Prostate gland (tissue), 2 donors: Measurements from ENCODE around the gene PRDM16.

ENCODE experiments used
- POLR2A ChIP-seq: fragments of 450-650 bp; IDR thresholded peaks from one replicate; pipeline ENCODE4 v1.6.1; 2016; ENCODE audit warnings: antibody characterized with exemption, mild to moderate bottlenecking
- TF ChIP-seq, protein P1 (sequence below), 4 experiments: fragments of 200-600 bp in 2 of 4; fragments of 450-650 bp in 2 of 4; sonication (generic) in 2 of 4; IDR thresholded peaks; 1 replicate in 3 of 4; 2 replicates in 1 of 4; pipeline ENCODE4 v1.5.1; 2016 to 2019; ENCODE audit warnings: antibody characterized with exemption in 4 of 4, mild to moderate bottlenecking in 2 of 4, moderate library complexity in 2 of 4

DNA sequence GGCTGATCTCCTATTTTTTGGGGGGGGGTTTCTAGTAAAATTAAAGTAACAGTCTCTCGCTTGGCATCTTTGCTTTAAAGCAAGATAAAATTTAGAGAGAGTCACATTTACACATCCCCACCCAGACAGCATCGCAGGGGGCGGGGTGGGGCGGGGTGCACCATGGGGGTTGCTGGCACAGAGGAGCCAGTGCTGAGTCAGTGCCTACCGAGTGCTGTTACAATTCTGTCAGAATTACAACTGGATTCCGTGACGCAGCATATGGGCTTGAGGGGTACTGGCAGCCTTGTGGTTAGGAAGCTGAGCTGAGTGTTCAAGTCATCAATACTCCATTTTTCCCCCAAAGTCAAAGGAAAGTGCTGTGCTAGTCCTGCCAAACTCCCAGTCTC, 175.9 kb downstream of the PRDM16 start:
- TF ChIP-seq, protein P1, sequence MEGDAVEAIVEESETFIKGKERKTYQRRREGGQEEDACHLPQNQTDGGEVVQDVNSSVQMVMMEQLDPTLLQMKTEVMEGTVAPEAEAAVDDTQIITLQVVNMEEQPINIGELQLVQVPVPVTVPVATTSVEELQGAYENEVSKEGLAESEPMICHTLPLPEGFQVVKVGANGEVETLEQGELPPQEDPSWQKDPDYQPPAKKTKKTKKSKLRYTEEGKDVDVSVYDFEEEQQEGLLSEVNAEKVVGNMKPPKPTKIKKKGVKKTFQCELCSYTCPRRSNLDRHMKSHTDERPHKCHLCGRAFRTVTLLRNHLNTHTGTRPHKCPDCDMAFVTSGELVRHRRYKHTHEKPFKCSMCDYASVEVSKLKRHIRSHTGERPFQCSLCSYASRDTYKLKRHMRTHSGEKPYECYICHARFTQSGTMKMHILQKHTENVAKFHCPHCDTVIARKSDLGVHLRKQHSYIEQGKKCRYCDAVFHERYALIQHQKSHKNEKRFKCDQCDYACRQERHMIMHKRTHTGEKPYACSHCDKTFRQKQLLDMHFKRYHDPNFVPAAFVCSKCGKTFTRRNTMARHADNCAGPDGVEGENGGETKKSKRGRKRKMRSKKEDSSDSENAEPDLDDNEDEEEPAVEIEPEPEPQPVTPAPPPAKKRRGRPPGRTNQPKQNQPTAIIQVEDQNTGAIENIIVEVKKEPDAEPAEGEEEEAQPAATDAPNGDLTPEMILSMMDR (IDR thresholded peaks at IDR 0.05), result no peak
- no peak for TF ChIP-seq POLR2A
